GM12874 (cell line): ENCODE data around the gene TRIM40.

Experiments
- CTCF ChIP-seq: IDR thresholded peaks from 2 replicates; pipeline ENCODE4 v1.5.1; 2011; ENCODE audit warnings: low read depth, mild to moderate bottlenecking, control low read depth, low read length, moderate library complexity; ENCODE audit not compliant: insufficient read depth

The TRIM40 gene

DNA sequence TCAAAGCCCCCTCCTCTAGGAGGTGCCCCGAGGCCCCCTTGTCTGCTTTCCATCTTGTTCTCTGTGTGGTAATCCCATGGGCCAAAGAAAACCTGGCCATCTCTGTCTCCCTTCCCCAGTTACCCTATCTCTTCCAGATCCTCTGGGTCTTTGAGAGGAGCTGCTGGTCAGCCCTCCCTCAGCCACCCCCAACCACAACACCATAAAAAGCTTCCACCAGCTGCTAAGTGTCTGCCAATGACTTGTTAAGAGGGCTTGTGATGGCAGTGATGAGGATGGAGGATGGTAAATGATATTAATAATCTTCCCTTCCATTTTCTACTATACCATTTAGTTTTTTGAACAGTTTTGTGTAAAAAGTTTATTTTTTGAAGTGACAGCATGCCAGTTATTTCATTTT is 60.0 kb downstream of the TRIM40 start:
- no peak for TF ChIP-seq CTCF

GRCh38 chr6:30196376-30196775 is 60.4 kb downstream of the TRIM40 start:
- no peak for TF ChIP-seq CTCF
